HEK293T (cell line): Measurements from ENCODE around the gene MRPS10.

ENCODE experiments used
- BHLHE40 ChIP-seq: fragments of 450-650 bp; IDR thresholded peaks from 2 replicates; pipeline ENCODE4 v1.6.1; 2016; ENCODE audit warnings: mild to moderate bottlenecking, moderate library complexity, borderline replicate concordance
- FOXA1 ChIP-seq: fragments of 450-650 bp; IDR thresholded peaks from 2 replicates; pipeline ENCODE4 v1.6.1; 2016; ENCODE audit warnings: mild to moderate bottlenecking
- FOXM1 ChIP-seq: fragments of 450-650 bp; IDR thresholded peaks from 2 replicates; pipeline ENCODE4 v1.6.1; 2017; ENCODE audit warnings: mild to moderate bottlenecking, borderline replicate concordance
- L3MBTL2 ChIP-seq: fragments of 450-650 bp; conservative IDR thresholded peaks from 2 replicates; pipeline ENCODE4 v1.6.1; 2016; ENCODE audit warnings: mild to moderate bottlenecking
- SP1 ChIP-seq: fragments of 450-650 bp; IDR thresholded peaks from 2 replicates; pipeline ENCODE4 v1.6.1; 2017
- SUZ12 ChIP-seq: fragments of 450-650 bp; IDR thresholded peaks from 2 replicates; pipeline ENCODE4 v1.6.1; 2016; ENCODE audit warnings: mild to moderate bottlenecking
- TARDBP ChIP-seq: fragments of 450-650 bp; IDR thresholded peaks from 2 replicates; pipeline ENCODE4 v1.6.1; 2016
- ZNF384 ChIP-seq: fragments of 450-650 bp; IDR thresholded peaks from 2 replicates; pipeline ENCODE4 v1.6.1; 2016

GRCh38 chr6:42264852-42265390 is 47.3 kb upstream of the MRPS10 start:
- TF ChIP-seq SUZ12, result no peak
- TF ChIP-seq TARDBP, result no peak
- no peak for TF ChIP-seq BHLHE40
- TF ChIP-seq SP1, result no peak
- TF ChIP-seq L3MBTL2, result no peak
- TF ChIP-seq ZNF384, result no peak
- no peak for TF ChIP-seq FOXM1
- TF ChIP-seq FOXA1, result no peak
